Measurements from ENCODE around the gene THSD8.
"Not testable (repeated sequence)": the region's sequence is repeated elsewhere in the genome, so short reads cannot be mapped to it uniquely, and the experiment has no call there.

THSD8 gene

GRCh38 chr19:12793290-12794195 is 8.3 kb upstream of the THSD8 start:
- peak; percentile 93 for DNase-seq

- no peak for DNase-seq
These were observed 7.5 kb upstream of the THSD8 start for GRCh38 chr19:12794196-12794941.

GRCh38 chr19:12794971-12795381 is 6.9 kb upstream of the THSD8 start:
- no peak for DNase-seq

DNA sequence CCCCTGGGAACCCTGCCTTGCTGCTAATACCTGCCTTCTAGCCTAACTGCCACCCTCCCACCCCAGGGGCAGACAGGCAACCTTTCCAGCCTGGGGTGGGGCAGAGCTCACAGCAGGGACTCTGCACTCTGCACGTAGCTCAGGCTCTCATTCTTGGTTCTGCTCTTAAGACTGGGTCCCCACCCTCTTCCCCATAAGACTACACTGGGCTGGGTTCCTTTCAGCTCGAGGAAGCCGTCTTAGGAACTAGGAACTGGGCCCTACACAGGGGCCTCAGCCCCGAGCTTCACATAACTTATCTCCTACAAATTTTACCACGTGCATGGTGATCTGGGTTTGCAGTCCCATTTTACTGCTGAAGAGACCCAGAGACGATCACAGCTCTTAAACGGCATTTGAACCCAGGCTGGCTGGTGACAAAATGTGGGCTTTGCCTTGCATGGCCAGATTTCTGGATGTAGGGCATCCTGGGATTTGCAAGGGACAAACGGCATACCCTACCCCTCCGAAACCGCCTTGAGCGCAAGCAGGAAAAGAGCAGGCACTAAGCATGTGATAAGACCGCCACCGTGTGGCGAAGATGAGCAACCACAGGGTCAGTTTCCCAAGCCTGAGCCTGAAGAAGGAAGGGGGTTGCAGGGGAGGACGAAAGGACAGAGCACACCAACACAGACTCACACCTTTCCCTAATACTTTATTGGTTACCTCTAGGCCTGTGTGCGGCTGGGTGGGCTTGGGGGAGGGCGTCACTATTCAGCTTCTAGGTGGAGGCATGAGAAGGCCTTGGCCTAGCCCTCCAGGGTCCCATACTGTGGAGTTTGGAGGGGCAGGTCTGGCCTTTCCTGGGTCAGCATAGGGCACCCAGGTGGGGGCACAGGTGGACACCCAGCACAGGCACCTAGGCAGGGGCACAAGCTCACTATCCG is 5.5 kb upstream of the THSD8 start:
- peak; percentile 74 for DNase-seq

DNA sequence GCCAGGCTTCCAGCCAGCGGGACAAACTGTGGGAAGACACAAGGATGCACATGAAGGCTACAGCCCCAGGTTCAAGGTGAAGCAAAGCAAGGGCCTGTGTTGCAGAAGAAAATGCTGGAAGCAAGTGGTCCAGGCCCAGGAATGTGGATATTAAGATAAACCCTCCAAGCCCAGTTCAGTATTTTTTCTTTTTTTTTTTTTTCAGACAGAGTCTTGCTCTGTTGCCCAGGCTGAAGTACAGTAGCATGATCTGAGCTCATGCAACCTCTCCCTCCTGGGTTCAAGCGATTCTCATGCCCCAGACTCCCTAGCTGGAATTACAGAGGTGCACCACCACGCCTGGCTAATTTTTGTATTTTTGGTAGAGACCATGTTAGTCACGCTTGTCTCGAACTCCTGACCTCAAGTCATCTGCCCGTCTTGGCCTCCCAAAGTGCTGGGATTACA is 4.7 kb upstream of the THSD8 start:
- no peak for DNase-seq

DNA sequence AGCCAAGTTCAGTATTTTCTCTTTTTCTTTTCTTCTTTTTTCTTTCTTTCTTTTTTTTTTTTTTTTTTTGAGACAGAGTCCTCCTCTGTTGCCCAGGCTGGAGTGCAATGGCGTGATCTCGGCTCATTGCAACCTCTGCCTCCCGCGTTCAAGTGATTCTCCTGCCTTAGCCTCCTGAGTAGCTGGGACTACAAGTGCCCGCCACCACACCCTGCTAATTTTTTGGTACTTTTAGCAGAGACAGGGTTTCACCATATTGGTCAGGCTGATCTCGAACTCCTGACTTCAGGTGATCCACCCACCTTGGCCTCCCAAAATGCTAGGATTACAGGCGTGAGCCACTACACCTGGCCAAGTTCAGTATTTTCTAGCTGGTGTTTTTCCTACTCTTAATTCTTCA is 4.3 kb upstream of the THSD8 start:
- not testable (repeated sequence) for DNase-seq

DNA sequence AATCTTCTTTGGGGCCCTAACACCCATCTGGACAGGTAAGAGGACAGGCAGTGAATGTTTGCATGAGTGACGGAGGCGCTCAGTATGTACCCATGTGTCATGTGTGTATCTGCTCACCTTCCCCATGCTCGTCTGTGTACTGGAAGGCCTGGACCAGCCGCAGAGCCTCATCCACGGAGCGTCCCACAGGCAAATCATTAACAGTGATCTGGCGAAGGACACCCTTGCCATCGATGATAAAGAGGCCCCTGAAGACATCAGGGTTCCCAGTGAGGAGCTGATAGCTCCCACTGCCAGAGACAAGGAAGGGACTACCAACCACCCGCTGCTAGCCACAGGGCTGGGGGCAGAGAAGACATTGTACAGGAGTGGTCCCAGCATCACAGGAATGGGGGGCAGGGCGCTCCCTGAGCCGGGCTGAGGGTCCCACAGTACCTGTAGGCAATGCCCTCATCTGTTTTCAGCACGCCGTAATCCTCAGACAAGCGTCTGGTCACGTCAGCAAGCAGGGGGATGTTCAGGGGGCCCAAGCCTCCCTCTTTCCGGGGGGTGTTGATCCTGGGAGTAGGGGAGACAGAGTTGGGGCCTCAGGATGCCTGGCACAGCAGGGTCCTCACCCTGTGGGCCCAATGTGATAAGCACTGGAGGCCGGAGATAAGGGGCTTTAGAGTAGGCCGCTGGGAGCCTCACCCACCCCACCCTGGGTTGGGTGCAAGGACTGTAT is 2.0 kb upstream of the THSD8 start:
- DNase-seq = no peak

DNA sequence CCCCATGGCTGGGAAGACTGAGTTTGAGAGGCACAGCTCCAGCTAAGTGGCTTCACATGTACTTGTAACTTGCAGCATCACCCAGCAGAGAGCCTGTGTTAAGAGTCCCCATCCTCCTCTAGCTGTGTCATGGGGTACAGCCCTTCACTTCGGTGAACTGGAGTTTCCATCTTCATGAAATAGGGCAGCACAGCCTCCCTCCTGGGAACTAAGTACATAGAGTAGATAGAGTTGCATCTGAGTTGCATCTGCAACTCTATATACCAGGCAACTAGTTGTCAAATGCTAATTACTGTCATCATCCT is 1.5 kb upstream of the THSD8 start:
- no peak for DNase-seq

DNA sequence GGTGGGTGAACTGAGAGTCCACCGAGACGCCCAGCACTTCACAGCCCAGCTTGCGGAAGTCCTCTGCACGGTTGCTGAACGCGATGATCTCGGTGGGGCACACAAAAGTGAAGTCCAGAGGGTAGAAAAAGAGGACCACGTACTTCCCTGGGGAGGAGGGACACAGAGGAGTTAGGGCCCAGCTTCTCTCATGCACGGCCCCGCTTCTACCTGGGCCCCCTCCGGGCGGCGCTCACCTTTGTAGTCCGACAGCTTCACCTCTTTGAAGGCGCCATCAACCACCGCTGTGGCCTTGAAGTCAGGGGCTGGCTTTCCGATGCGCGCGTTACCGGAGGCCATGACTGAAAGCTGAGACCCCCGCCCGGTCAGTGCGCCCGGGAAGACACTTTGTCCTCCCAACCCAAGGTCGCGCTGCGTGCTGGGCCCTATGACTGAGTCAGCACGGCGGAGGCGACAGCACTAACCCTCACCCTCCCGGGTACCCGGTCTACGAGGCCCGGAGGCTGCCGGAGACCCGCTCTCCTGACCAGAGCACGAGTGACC is 875 bp upstream of the THSD8 start:
- peak; percentile 18 for DNase-seq

- no peak for DNase-seq
These were observed 618 bp downstream of the THSD8 start for GRCh38 chr19:12802267-12803106.

DNA sequence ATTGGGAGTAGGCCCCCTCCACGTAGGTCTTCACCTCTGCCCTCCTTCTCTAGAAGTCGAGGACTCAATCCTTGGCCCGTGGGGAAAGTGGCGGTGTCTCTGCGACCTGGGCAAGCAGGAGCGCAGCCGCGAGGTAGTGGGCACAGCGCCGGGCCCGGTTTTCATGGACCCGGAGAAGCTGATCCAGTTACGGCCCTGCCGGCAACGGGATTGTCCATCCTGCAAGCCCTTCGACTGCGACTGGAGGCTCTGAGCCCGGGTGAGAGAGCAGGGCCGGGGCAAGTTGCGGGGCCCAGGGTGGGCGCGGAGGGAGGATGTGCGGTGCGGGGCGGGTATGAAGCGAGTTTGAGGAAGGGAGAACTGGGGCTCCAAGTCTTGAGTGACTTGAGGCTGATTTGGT is 2.2 kb downstream of the THSD8 start:
- DNase-seq = no peak

- DNase-seq = peak; percentile 88
These were observed 4.6 kb downstream of the THSD8 start, which contains the start of gene RNASEH2A for GRCh38 chr19:12806242-12807081. RNASEH2A (plus strand) TSS chr19:12806584; CDS start chr19:12806674, 90 bp downstream.

DNA sequence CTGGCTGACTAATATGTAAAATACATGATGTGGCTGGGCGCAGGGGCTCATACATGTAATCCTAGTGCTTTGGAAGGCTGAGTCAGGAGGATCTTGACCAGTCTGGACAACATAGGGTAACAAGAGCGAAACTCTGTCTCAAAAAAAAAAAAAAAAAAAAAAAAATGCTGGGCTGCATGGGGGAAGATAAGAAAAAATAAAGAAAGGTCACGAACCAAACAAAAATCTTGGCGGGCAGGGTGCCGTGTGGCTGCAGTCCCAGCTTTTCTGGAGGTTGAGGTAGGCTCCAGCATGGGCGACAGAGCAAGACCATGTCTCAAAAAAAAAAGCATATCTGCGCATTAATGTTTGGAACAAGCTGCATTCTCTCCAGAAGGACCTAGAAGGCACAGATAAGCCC is 13.2 kb downstream of the THSD8 start:
- no peak for DNase-seq

GRCh38 chr19:12817188-12817587 is 15.3 kb downstream of the THSD8 start:
- DNase-seq = not testable (repeated sequence)

DNA sequence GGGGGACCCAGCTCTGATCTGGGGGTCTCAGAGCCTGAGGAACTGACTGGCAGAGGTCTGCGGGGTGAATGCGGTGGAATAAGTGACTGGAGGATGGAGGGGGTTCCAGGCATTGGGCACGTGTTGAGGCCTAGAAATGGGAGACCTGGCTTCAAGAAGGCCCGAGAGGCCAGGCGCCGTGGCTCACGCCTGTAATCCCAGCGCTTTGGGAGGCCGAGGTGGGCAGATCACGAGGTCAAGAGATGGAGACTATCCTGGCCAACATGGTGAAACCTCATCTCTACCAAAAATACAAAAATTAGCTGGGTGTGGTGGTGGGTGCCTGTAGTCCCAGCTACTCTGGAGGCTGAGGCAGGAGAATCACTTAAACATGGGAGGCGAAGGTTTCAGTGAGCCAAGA is 15.9 kb downstream of the THSD8 start:
- DNase-seq = not testable (repeated sequence)

- DNase-seq = no peak
These were observed 19.9 kb downstream of the THSD8 start for GRCh38 chr19:12821761-12822160.

DNA sequence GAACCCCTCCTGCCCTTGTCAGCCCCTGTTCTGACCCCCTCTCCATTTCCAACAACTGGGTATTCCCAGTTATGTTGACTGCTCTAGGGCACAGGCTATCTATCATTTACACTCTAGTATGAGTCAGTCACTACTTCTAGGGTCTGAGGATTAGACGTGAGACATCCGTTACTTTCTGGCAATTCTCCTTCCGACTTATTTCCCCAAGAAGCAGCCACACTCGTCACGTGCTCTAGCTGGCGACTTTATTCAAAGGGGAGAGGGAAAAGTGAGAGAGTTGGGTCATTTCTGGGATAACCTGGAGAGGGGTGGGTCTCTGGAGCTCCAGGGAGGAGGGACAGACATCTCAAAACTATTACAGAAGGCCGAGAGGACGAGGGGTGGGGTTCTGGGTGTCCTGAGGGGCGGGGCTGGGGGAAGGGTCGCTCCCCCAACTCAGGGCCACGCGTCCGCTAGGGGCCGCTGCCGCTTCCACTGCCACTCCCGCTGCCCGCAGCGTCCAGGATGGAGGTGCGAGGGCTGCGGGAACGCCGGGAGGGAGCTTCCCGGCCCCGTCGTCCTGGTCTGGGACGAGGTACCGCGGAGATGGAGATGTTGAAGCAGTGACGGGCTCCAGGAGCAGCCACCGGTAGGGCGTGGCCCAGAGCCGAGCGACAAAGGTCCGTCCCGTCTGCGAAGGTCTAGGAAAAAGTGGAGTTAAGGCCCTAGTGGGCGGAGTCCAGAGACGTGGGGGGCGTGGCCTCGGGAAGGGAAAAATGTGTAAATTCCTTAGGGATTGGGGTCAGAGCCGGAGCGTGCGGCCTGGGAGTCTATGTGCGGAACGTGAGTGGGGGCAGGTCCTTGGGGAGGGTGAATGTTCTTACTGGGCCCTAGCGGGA is 23.6 kb downstream of the THSD8 start:
- DNase-seq = no peak

GRCh38 chr19:12828494-12828893 is 26.6 kb downstream of the THSD8 start:
- DNase-seq = peak; percentile 48

- no peak for DNase-seq
These were observed 31.5 kb downstream of the THSD8 start for GRCh38 chr19:12833418-12833737.

Measured in stimulated activated CD4-positive, alpha-beta T cell treated with anti-CD3 and anti-CD28 coated beads, Interleukin-1b, Interleukin-23, amount 100 ng/mL, for 48 hours (primary cell).